WTC11 (cell line): ENCODE data around the gene MACROD2. TPM values are rescaled to one million over a fixed set of nuclear protein-coding genes. Genes with fewer than 3 reads are reported as not detected.

Experiments
- ATAC-seq: fragments of 200-7000 bp; cut with Tn5 transposase; 2 replicates; pipeline ENCODE4 v1.10.0; 2021; ENCODE audit warnings: mild to moderate bottlenecking, moderate library complexity
- CTCF ChIA-PET: fragments of 300-600 bp; sonication (Branson Sonifier 250); formaldehyde crosslinking; loops from one replicate; lab custom pipeline; 2021; ENCODE audit warnings: antibody characterized with exemption; lab: Charles Lee
- POLR2A ChIA-PET: fragments of 350-600 bp; sonication (Branson Sonifier 250); formaldehyde crosslinking; loops from one replicate; lab custom pipeline; 2021; ENCODE audit warnings: antibody characterized with exemption; lab: Charles Lee
- DNase-seq: peaks from one replicate; pipeline ENCODE4 v3.0.0; 2021; ENCODE audit warnings: low spot score
- H3K27ac Mint-ChIP-seq: 2 replicates; pipeline ENCODE4 v1.8.0; 2021; ENCODE audit warnings: mixed read lengths
- H3K27me3 Mint-ChIP-seq: 2 replicates; pipeline ENCODE4 v1.8.0; 2021; ENCODE audit warnings: low read depth, mild to moderate bottlenecking, moderate library complexity, mixed read lengths
- H3K36me3 Mint-ChIP-seq: 2 replicates; pipeline ENCODE4 v1.8.0; 2021; ENCODE audit warnings: mixed read lengths
- H3K4me1 Mint-ChIP-seq: 2 replicates; pipeline ENCODE4 v1.8.0; 2022; ENCODE audit warnings: mixed read lengths
- H3K4me3 Mint-ChIP-seq: 2 replicates; pipeline ENCODE4 v1.8.0; 2021; ENCODE audit warnings: mild to moderate bottlenecking, moderate library complexity, mixed read lengths
- H3K9me3 Mint-ChIP-seq: 2 replicates; pipeline ENCODE4 v1.8.0; 2021; ENCODE audit warnings: mixed read lengths
- ATF1 ChIP-seq: sonication (generic); formaldehyde crosslinking; IDR thresholded peaks from 2 replicates; pipeline ENCODE4 v1.8.1; 2023; ENCODE audit warnings: mild to moderate bottlenecking, moderate library complexity, missing genetic modification reagents
- GRHL2 ChIP-seq: fragments of 250-450 bp; sonication (Bioruptor Pico); IDR thresholded peaks from 2 replicates; pipeline ENCODE4 v1.8.0; 2022; ENCODE audit warnings: mild to moderate bottlenecking, moderate library complexity; ENCODE audit not compliant: insufficient replicate concordance, severe bottlenecking
- JUN ChIP-seq: sonication (generic); formaldehyde crosslinking; IDR thresholded peaks from 2 replicates; pipeline ENCODE4 v1.8.0; 2023; ENCODE audit warnings: mild to moderate bottlenecking, missing genetic modification reagents
- ZNF219 ChIP-seq: sonication (generic); formaldehyde crosslinking; IDR thresholded peaks from 2 replicates; pipeline ENCODE4 v1.8.0; 2023; ENCODE audit warnings: missing genetic modification reagents, mild to moderate bottlenecking, borderline replicate concordance
- ZNF232 ChIP-seq: sonication (generic); formaldehyde crosslinking; IDR thresholded peaks from 2 replicates; pipeline ENCODE4 v1.8.0; 2022; ENCODE audit warnings: mild to moderate bottlenecking, missing genetic modification reagents
- ZNF396 ChIP-seq: fragments of 250-450 bp; sonication (Bioruptor Pico); IDR thresholded peaks from 2 replicates; pipeline ENCODE4 v1.8.0; 2021; ENCODE audit warnings: mild to moderate bottlenecking, moderate library complexity, borderline replicate concordance
- total RNA-seq: library from RNA; stranded (reverse); gene quantifications from 3 replicates; pipeline ENCODE4 v1.2.3, GENCODE V29; 2021
- TF ChIP-seq, protein P1 (sequence below): fragments of 250-450 bp; sonication (Bioruptor Pico); IDR thresholded peaks from 2 replicates; pipeline ENCODE4 v1.8.0; 2021; ENCODE audit warnings: mild to moderate bottlenecking
- TF ChIP-seq, protein P2 (sequence below): sonication (generic); formaldehyde crosslinking; IDR thresholded peaks from 2 replicates; pipeline ENCODE4 v1.8.1; 2022; ENCODE audit warnings: mild to moderate bottlenecking, missing genetic modification reagents, moderate library complexity, borderline replicate concordance
- TF ChIP-seq, protein P3 (sequence below): sonication (generic); formaldehyde crosslinking; conservative IDR thresholded peaks from 2 replicates; pipeline ENCODE4 v1.8.1; 2023; ENCODE audit warnings: mild to moderate bottlenecking, low read depth, missing genetic modification reagents, moderate library complexity
- TF ChIP-seq, protein P4 (sequence below): sonication (generic); formaldehyde crosslinking; conservative IDR thresholded peaks from 2 replicates; pipeline ENCODE4 v1.8.1; 2022; ENCODE audit warnings: mild to moderate bottlenecking, missing genetic modification reagents
- TF ChIP-seq, protein P5 (sequence below): sonication (generic); formaldehyde crosslinking; IDR thresholded peaks from 2 replicates; pipeline ENCODE4 v1.8.0; 2023; ENCODE audit warnings: missing genetic modification reagents
- TF ChIP-seq, protein P6 (sequence below): sonication (generic); formaldehyde crosslinking; IDR thresholded peaks from 2 replicates; pipeline ENCODE4 v1.8.1; 2022; ENCODE audit warnings: low read depth, missing genetic modification reagents, borderline replicate concordance
- TF ChIP-seq, protein P7 (sequence below): sonication (generic); formaldehyde crosslinking; IDR thresholded peaks from 2 replicates; pipeline ENCODE4 v1.8.0; 2022; ENCODE audit warnings: mild to moderate bottlenecking, missing genetic modification reagents
- TF ChIP-seq, protein P8 (sequence below): sonication (generic); formaldehyde crosslinking; IDR thresholded peaks from 2 replicates; pipeline ENCODE4 v1.8.0; 2023; ENCODE audit warnings: mild to moderate bottlenecking, missing genetic modification reagents
- TF ChIP-seq, protein P9 (sequence below): sonication (generic); formaldehyde crosslinking; IDR thresholded peaks from 2 replicates; pipeline ENCODE4 v1.8.0; 2022; ENCODE audit warnings: mild to moderate bottlenecking, missing genetic modification reagents
- TF ChIP-seq, protein P10 (sequence below): sonication (generic); formaldehyde crosslinking; IDR thresholded peaks from 2 replicates; pipeline ENCODE4 v1.8.0; 2022; ENCODE audit warnings: missing genetic modification reagents

Gene MACROD2
- total RNA-seq, 1 experiment from 2014 or later = 4.1 TPM

DNA sequence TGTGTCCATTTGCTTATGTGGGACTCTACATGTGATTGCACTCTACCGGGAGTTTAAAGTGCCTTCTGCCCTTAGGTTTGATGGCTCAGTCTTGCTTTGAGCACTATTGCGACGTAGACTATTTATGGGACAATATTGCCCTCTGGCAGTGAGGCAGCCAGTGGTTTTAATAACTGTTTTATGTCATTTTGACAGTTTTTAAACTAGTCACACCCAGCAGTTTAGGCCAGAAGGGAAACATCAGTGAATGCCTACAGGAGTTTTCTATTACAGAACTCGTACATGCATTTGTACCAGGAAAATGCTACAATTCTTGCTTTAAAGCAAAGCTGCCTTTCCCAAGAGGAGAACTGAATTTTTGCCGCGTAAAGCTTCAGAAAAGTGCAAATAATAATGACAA lies 1764.3 kb downstream of the MACROD2 start:
- H3K4me3 Mint-ChIP-seq = no peak overlapping the region
- TF ChIP-seq, protein P1, sequence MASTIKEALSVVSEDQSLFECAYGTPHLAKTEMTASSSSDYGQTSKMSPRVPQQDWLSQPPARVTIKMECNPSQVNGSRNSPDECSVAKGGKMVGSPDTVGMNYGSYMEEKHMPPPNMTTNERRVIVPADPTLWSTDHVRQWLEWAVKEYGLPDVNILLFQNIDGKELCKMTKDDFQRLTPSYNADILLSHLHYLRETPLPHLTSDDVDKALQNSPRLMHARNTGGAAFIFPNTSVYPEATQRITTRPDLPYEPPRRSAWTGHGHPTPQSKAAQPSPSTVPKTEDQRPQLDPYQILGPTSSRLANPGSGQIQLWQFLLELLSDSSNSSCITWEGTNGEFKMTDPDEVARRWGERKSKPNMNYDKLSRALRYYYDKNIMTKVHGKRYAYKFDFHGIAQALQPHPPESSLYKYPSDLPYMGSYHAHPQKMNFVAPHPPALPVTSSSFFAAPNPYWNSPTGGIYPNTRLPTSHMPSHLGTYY (CRISPR knock-in tag) = no peak
- TF ChIP-seq, protein P2, sequence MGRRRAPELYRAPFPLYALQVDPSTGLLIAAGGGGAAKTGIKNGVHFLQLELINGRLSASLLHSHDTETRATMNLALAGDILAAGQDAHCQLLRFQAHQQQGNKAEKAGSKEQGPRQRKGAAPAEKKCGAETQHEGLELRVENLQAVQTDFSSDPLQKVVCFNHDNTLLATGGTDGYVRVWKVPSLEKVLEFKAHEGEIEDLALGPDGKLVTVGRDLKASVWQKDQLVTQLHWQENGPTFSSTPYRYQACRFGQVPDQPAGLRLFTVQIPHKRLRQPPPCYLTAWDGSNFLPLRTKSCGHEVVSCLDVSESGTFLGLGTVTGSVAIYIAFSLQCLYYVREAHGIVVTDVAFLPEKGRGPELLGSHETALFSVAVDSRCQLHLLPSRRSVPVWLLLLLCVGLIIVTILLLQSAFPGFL (CRISPR knock-in tag) = no peak
- no peak for TF ChIP-seq JUN
- TF ChIP-seq, protein P3, sequence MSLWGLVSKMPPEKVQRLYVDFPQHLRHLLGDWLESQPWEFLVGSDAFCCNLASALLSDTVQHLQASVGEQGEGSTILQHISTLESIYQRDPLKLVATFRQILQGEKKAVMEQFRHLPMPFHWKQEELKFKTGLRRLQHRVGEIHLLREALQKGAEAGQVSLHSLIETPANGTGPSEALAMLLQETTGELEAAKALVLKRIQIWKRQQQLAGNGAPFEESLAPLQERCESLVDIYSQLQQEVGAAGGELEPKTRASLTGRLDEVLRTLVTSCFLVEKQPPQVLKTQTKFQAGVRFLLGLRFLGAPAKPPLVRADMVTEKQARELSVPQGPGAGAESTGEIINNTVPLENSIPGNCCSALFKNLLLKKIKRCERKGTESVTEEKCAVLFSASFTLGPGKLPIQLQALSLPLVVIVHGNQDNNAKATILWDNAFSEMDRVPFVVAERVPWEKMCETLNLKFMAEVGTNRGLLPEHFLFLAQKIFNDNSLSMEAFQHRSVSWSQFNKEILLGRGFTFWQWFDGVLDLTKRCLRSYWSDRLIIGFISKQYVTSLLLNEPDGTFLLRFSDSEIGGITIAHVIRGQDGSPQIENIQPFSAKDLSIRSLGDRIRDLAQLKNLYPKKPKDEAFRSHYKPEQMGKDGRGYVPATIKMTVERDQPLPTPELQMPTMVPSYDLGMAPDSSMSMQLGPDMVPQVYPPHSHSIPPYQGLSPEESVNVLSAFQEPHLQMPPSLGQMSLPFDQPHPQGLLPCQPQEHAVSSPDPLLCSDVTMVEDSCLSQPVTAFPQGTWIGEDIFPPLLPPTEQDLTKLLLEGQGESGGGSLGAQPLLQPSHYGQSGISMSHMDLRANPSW (CRISPR knock-in tag) = no peak
- TF ChIP-seq, protein P4, sequence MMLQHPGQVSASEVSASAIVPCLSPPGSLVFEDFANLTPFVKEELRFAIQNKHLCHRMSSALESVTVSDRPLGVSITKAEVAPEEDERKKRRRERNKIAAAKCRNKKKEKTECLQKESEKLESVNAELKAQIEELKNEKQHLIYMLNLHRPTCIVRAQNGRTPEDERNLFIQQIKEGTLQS (CRISPR knock-in tag) = no peak
- no peak for TF ChIP-seq ZNF219 (CRISPR knock-in tag)
- TF ChIP-seq, protein P5, sequence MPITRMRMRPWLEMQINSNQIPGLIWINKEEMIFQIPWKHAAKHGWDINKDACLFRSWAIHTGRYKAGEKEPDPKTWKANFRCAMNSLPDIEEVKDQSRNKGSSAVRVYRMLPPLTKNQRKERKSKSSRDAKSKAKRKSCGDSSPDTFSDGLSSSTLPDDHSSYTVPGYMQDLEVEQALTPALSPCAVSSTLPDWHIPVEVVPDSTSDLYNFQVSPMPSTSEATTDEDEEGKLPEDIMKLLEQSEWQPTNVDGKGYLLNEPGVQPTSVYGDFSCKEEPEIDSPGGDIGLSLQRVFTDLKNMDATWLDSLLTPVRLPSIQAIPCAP (CRISPR knock-in tag) = no peak
- TF ChIP-seq, protein P6, sequence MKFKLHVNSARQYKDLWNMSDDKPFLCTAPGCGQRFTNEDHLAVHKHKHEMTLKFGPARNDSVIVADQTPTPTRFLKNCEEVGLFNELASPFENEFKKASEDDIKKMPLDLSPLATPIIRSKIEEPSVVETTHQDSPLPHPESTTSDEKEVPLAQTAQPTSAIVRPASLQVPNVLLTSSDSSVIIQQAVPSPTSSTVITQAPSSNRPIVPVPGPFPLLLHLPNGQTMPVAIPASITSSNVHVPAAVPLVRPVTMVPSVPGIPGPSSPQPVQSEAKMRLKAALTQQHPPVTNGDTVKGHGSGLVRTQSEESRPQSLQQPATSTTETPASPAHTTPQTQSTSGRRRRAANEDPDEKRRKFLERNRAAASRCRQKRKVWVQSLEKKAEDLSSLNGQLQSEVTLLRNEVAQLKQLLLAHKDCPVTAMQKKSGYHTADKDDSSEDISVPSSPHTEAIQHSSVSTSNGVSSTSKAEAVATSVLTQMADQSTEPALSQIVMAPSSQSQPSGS (CRISPR knock-in tag) = no peak
- peaks cover 7% of the 10 kb centered on the region for H3K9me3 Mint-ChIP-seq
- CTCF ChIA-PET = no interaction called here
- H3K4me1 Mint-ChIP-seq = peaks cover 13% of the 10 kb centered on the region
- DNase-seq = no peak
- H3K27me3 Mint-ChIP-seq = no peaks in the 10 kb centered on the region
- no peak overlapping the region for H3K27ac Mint-ChIP-seq
- peaks cover 5% of the 10 kb centered on the region for H3K36me3 Mint-ChIP-seq
- no peak for ATAC-seq
- POLR2A ChIA-PET = no interaction called here

DNA sequence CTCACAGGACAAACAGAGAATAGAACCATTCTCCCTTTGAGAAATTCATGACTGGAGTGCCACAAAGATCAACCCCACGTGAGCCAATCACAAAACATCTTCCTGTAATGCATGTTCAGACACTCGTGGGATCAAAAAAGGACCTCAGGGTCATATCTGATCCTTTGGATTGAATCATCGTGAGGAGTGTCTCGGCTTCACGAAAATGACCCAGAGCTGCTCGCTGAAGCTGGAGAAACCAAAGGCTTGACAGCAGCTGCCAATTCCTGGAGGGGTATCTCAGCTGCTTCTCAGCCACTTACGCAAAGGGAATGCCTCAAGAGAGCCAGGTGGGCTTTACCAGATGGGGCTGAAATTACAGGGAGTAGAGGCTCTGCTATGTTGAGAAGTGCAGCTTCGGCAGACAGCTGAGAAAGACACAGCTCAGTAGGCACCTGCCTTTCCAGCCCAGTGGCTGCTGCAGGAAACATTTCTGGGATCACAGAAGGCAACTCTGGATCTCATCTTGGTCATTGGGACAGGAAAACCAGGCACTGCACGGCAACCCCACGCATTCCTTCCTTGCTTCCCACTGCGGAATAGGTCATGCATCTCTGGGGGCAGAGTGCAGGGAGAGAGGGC lies 1764.8 kb downstream of the MACROD2 start:
- ATAC-seq (no peak), DNase-seq (no peak)
- Mint-ChIP-seq H3K4me3 (no peak overlapping the region), H3K27me3 (no peaks in the 10 kb centered on the region), H3K9me3 (peaks cover 7% of the 10 kb centered on the region), H3K4me1 (peaks cover 13% of the 10 kb centered on the region), H3K36me3 (peaks cover 5% of the 10 kb centered on the region), H3K27ac (no peak overlapping the region)
- ChIA-PET POLR2A (no interaction called here), CTCF (interaction anchor here (0.5 kb wide), 1 partner anchor 25 kb away, joined by 3 read pairs; no protein-coding TSS in a partner anchor)
- TF ChIP-seq, protein P7, sequence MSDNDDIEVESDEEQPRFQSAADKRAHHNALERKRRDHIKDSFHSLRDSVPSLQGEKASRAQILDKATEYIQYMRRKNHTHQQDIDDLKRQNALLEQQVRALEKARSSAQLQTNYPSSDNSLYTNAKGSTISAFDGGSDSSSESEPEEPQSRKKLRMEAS (CRISPR knock-in tag) = no peak
- TF ChIP-seq ZNF232 (CRISPR knock-in tag) = no peak
- TF ChIP-seq, protein P8, sequence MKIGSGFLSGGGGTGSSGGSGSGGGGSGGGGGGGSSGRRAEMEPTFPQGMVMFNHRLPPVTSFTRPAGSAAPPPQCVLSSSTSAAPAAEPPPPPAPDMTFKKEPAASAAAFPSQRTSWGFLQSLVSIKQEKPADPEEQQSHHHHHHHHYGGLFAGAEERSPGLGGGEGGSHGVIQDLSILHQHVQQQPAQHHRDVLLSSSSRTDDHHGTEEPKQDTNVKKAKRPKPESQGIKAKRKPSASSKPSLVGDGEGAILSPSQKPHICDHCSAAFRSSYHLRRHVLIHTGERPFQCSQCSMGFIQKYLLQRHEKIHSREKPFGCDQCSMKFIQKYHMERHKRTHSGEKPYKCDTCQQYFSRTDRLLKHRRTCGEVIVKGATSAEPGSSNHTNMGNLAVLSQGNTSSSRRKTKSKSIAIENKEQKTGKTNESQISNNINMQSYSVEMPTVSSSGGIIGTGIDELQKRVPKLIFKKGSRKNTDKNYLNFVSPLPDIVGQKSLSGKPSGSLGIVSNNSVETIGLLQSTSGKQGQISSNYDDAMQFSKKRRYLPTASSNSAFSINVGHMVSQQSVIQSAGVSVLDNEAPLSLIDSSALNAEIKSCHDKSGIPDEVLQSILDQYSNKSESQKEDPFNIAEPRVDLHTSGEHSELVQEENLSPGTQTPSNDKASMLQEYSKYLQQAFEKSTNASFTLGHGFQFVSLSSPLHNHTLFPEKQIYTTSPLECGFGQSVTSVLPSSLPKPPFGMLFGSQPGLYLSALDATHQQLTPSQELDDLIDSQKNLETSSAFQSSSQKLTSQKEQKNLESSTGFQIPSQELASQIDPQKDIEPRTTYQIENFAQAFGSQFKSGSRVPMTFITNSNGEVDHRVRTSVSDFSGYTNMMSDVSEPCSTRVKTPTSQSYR = no peak
- no peak for TF ChIP-seq ATF1 (CRISPR knock-in tag)
- TF ChIP-seq, protein P9, sequence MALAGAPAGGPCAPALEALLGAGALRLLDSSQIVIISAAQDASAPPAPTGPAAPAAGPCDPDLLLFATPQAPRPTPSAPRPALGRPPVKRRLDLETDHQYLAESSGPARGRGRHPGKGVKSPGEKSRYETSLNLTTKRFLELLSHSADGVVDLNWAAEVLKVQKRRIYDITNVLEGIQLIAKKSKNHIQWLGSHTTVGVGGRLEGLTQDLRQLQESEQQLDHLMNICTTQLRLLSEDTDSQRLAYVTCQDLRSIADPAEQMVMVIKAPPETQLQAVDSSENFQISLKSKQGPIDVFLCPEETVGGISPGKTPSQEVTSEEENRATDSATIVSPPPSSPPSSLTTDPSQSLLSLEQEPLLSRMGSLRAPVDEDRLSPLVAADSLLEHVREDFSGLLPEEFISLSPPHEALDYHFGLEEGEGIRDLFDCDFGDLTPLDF (CRISPR knock-in tag) = no peak
- TF ChIP-seq GRHL2 (CRISPR knock-in tag) = no peak
- TF ChIP-seq, protein P10, sequence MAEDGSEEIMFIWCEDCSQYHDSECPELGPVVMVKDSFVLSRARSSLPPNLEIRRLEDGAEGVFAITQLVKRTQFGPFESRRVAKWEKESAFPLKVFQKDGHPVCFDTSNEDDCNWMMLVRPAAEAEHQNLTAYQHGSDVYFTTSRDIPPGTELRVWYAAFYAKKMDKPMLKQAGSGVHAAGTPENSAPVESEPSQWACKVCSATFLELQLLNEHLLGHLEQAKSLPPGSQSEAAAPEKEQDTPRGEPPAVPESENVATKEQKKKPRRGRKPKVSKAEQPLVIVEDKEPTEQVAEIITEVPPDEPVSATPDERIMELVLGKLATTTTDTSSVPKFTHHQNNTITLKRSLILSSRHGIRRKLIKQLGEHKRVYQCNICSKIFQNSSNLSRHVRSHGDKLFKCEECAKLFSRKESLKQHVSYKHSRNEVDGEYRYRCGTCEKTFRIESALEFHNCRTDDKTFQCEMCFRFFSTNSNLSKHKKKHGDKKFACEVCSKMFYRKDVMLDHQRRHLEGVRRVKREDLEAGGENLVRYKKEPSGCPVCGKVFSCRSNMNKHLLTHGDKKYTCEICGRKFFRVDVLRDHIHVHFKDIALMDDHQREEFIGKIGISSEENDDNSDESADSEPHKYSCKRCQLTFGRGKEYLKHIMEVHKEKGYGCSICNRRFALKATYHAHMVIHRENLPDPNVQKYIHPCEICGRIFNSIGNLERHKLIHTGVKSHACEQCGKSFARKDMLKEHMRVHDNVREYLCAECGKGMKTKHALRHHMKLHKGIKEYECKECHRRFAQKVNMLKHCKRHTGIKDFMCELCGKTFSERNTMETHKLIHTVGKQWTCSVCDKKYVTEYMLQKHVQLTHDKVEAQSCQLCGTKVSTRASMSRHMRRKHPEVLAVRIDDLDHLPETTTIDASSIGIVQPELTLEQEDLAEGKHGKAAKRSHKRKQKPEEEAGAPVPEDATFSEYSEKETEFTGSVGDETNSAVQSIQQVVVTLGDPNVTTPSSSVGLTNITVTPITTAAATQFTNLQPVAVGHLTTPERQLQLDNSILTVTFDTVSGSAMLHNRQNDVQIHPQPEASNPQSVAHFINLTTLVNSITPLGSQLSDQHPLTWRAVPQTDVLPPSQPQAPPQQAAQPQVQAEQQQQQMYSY (CRISPR knock-in tag) = no peak
- TF ChIP-seq ZNF396 = no peak
